PC-3 (cell line): ENCODE results near the gene SLC31A1.

Source experiments
- CTCF ChIP-seq: fragments of 300-600 bp; sonication (generic); conservative IDR thresholded peaks from 2 replicates; pipeline ENCODE4 v1.5.1; 2017; ENCODE audit warnings: antibody characterized with exemption, low read depth, mild to moderate bottlenecking, low read length
- EZH2 ChIP-seq: fragments of 300-600 bp; sonication (generic); IDR thresholded peaks from one replicate; pipeline ENCODE4 v1.6.1; 2017; ENCODE audit warnings: antibody characterized with exemption, mild to moderate bottlenecking, low read length; ENCODE audit not compliant: unreplicated experiment
- EZH2phosphoT487 ChIP-seq: fragments of 300-600 bp; sonication (generic); IDR thresholded peaks from 2 replicates; pipeline ENCODE4 v1.6.1; 2018; ENCODE audit warnings: mild to moderate bottlenecking, antibody characterized with exemption, low read length, borderline replicate concordance

DNA sequence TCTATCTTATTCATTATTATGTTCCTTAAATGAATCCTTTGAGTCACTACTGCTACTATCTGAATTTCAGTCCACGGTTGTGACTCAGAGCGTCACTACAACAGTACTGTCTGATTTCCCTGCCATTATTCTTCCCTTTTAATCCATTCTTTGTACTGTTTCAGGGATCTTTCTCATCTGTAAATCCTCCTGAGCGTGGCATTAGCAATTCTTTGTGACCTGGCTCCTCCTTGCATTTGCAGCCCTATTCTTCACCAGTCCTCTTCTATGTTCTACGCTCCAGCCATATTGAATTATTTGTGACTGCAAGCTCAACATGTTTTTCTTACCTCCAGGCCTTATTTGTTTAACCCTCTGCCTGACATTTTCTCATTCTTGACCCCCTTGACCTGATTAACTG is 60.0 kb downstream of the SLC31A1 start:
- TF ChIP-seq CTCF = no peak
- no peak for TF ChIP-seq EZH2phosphoT487
- no peak for TF ChIP-seq EZH2
